Calu3 (cell line): Measurements from ENCODE around the gene ERVMER34-1. TPM values are rescaled to one million over a fixed set of nuclear protein-coding genes. Genes with fewer than 3 reads are reported as not detected.
A peak's percentile ranks its signal among the peaks of the same experiment; 100 is the strongest.

Experiments used
- BruUV-seq: library from RNA; stranded (reverse); fragments of 400-500 nt; replicated peaks from 2 replicates; lab custom pipeline; 2021; lab: Mats Ljungman, UMichigan
- CTCF ChIA-PET: fragments of 300-600 bp; sonication (Branson Sonifier 250); formaldehyde crosslinking; loops from one replicate; lab custom pipeline; 2022; ENCODE audit warnings: antibody characterized with exemption; lab: Charles Lee
- DNase-seq: peaks from one replicate; pipeline ENCODE4 v3.0.0; 2022
- H3K27ac Mint-ChIP-seq: one replicate; pipeline ENCODE4 v1.8.0; 2022; ENCODE audit warnings: mixed read lengths; ENCODE audit not compliant: unreplicated experiment
- H3K27me3 Mint-ChIP-seq: one replicate; pipeline ENCODE4 v1.8.0; 2022; ENCODE audit warnings: mixed read lengths; ENCODE audit not compliant: unreplicated experiment
- H3K36me3 Mint-ChIP-seq: one replicate; pipeline ENCODE4 v1.8.0; 2022; ENCODE audit warnings: mild to moderate bottlenecking, moderate library complexity, mixed read lengths; ENCODE audit not compliant: insufficient read depth, unreplicated experiment
- H3K4me1 Mint-ChIP-seq: one replicate; pipeline ENCODE4 v1.8.0; 2022; ENCODE audit warnings: mild to moderate bottlenecking, low read depth, mixed read lengths; ENCODE audit not compliant: unreplicated experiment
- H3K4me3 Mint-ChIP-seq: one replicate; pipeline ENCODE4 v1.8.0; 2022; ENCODE audit warnings: mild to moderate bottlenecking, low read depth, moderate library complexity, mixed read lengths; ENCODE audit not compliant: unreplicated experiment
- H3K9me3 Mint-ChIP-seq: one replicate; pipeline ENCODE4 v1.8.0; 2022; ENCODE audit warnings: low read depth, mixed read lengths; ENCODE audit not compliant: unreplicated experiment
- intact Hi-C: fragments of 100-400 bp; cut with micrococcal nuclease; formaldehyde crosslinking; loops from one replicate; pipeline ENCODE4 v1.10.0; 2022; ENCODE audit not compliant: unreplicated experiment
- microRNA-seq: library from miRNA; unstranded; fragments of <30 nt; microRNA quantifications from one replicate; pipeline ENCODE4 v1.2.0, GENCODE V29; 2022
- total RNA-seq: library from RNA; stranded (reverse); gene quantifications from 2 replicates; pipeline ENCODE4 v1.2.3, GENCODE V29; 2022
- TF ChIP-seq, protein P1 (sequence below): fragments of 200-600 bp; IDR thresholded peaks from one replicate; pipeline ENCODE4 v1.8.0; 2022; ENCODE audit warnings: antibody characterized with exemption; ENCODE audit not compliant: unreplicated experiment

The ERVMER34-1 gene
- total RNA-seq, 1 experiment from 2014 or later: 3.2 TPM

DNA sequence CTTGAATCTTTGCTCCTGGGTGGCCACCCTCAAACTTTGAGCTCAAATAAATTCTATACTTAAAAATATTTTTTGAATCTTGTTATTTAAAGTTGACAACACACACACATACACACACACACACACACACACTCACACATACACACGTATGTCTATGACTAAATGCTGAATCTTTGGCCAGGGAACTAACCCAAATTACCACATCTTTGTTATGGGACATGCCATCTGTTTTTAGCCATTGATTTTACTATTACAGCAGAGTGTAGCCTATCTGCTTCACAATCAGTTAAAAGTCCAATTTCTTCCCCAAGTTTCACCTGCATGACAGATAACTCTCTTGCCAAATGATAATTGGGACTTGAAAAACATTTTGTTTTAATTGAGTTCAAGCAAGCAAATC lies 47.1 kb downstream of the ERVMER34-1 start:
- BruUV-seq: no TSS peak
- Mint-ChIP-seq H3K27me3 (no peaks in the 10 kb centered on the region), H3K27ac (no peak overlapping the region), H3K9me3 (no peaks in the 10 kb centered on the region), H3K36me3 (no peaks in the 10 kb centered on the region), H3K4me3 (no peak overlapping the region), H3K4me1 (no peaks in the 10 kb centered on the region)
- DNase-seq: no peak
- TF ChIP-seq, protein P1, sequence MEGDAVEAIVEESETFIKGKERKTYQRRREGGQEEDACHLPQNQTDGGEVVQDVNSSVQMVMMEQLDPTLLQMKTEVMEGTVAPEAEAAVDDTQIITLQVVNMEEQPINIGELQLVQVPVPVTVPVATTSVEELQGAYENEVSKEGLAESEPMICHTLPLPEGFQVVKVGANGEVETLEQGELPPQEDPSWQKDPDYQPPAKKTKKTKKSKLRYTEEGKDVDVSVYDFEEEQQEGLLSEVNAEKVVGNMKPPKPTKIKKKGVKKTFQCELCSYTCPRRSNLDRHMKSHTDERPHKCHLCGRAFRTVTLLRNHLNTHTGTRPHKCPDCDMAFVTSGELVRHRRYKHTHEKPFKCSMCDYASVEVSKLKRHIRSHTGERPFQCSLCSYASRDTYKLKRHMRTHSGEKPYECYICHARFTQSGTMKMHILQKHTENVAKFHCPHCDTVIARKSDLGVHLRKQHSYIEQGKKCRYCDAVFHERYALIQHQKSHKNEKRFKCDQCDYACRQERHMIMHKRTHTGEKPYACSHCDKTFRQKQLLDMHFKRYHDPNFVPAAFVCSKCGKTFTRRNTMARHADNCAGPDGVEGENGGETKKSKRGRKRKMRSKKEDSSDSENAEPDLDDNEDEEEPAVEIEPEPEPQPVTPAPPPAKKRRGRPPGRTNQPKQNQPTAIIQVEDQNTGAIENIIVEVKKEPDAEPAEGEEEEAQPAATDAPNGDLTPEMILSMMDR: no peak
- intact Hi-C loops: no loop called here
- CTCF ChIA-PET: interaction anchor here (0.9 kb wide), 1 partner anchor 8 kb away, joined by 3 read pairs; no protein-coding TSS in a partner anchor

DNA sequence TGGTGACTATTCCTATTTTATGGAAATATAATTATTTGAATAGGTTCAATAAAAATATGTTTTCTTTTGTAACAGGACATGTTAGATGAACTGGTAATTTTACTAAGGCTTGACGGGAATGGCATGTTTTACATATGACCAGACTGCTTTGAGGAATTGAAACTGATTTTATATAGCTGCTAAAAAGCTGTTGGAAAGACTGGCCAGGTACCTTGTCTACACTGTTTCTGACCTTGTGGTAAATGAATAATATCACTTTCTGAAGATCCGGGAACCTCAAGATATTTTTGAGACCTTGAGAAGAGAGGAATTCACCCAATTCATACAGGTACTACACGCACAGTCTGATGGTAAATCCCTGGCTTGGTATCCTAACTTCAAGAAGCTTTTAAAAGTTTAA lies 50.0 kb downstream of the ERVMER34-1 start:
- DNase-seq: no peak
- CTCF ChIA-PET: no interaction called here
- Mint-ChIP-seq H3K9me3 (no peaks in the 10 kb centered on the region), H3K4me3 (no peak overlapping the region), H3K27me3 (no peaks in the 10 kb centered on the region), H3K4me1 (no peaks in the 10 kb centered on the region), H3K36me3 (no peaks in the 10 kb centered on the region), H3K27ac (no peak overlapping the region)
- BruUV-seq: no TSS peak
- intact Hi-C loops: no loop called here
- TF ChIP-seq, protein P1: no peak

DNA sequence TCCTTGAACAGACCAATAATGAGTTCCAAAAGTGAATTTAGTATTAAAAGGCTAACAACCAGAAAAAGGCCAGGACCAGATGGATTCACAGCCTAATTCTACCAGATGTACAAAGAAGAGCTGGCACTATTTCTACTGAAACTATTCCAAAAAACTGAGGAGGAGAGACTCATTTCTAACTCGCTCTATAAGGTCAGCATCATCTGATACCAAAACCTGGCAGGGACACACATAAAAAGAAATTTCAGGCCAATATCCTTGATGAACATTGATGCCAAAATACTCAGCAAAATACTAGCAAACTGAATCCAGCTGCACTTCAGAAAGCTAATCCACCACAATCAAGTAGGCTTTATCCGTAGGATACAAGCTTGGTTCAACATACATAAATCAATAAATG lies 56.3 kb downstream of the ERVMER34-1 start:
- Mint-ChIP-seq H3K4me1 (no peaks in the 10 kb centered on the region), H3K27ac (no peak overlapping the region), H3K4me3 (no peak overlapping the region), H3K27me3 (no peaks in the 10 kb centered on the region), H3K9me3 (no peaks in the 10 kb centered on the region), H3K36me3 (no peaks in the 10 kb centered on the region)
- intact Hi-C loops: no loop called here
- TF ChIP-seq, protein P1: no peak
- BruUV-seq: no TSS peak
- CTCF ChIA-PET: no interaction called here
- DNase-seq: no peak

DNA sequence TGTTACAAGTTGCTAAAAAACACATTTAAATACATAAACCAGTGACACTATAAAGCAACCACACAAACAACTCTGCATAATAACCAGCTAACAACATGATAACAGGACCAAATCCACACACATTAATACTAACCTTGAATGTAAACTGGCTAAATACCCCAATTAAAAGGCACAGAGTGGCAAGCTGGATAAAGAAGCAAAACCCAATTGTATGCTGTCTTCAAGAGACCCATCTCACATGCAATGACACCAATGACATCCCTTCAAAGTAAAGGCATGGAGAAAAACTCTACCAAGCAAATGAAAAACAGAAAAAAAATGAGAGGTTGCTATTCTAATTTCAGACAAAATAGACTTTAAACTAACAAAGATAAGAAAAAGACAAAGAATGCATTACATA lies 57.7 kb downstream of the ERVMER34-1 start:
- Mint-ChIP-seq H3K27ac (no peak overlapping the region), H3K9me3 (no peaks in the 10 kb centered on the region), H3K36me3 (no peaks in the 10 kb centered on the region), H3K4me3 (no peak overlapping the region), H3K27me3 (no peaks in the 10 kb centered on the region), H3K4me1 (no peaks in the 10 kb centered on the region)
- DNase-seq: no peak
- intact Hi-C loops: no loop called here
- CTCF ChIA-PET: no interaction called here
- BruUV-seq: no TSS peak
- TF ChIP-seq, protein P1: no peak

Small RNA genes within 50 kb of the gene (microRNA-seq; reads per million reads assigned to microRNA genes)
- gene MIR4449: 16.5 reads per million, percentile 41 among the genes with 10 or more reads in this experiment

Other genes with a start within 250 kb of the ERVMER34-1 start
- gene USP46, start 92.1 kb downstream of the ERVMER34-1 start, total RNA-seq: 12.5 and 15.4 TPM in 2 replicates
- 0.42 and 0.64 TPM in 2 replicates for gene RASL11B, start 110.9 kb upstream of the ERVMER34-1 start, total RNA-seq